Stimulated activated CD4-positive, alpha-beta T cell treated with anti-CD3 and anti-CD28 coated beads, Interleukin-12 subunit alpha, Interleukin-12 subunit beta, amount 100 ng/mL, for 48 hours (primary cell): Measurements from ENCODE around the gene PSMA8.
"Not testable (repeated sequence)": the region's sequence is repeated elsewhere in the genome, so short reads cannot be mapped to it uniquely, and the experiment has no call there.

Experiments
- DNase-seq, 3 donors: peaks; one replicate each; pipeline ENCODE4 v3.0.0-alpha.2; 2020; ENCODE audit warnings: low read depth in 2 of 3, low spot score in 1 of 3

PSMA8 gene

GRCh38 chr18:26133652-26134051, at the start of gene PSMA8:
Gene PSMA8, plus strand, starts transcription at chr18:26133869. Its CDS starts 97 bp downstream, at chr18:26133966.
- DNase-seq: peak; percentile 14 to 28 (median 27)

- no peak for DNase-seq
Measured at GRCh38 chr18:26085056-26085455, 48.6 kb upstream of the PSMA8 start.

- DNase-seq: no peak
Measured at GRCh38 chr18:26086959-26087358, 46.7 kb upstream of the PSMA8 start.

GRCh38 chr18:26088487-26088886, 45.2 kb upstream of the PSMA8 start:
- DNase-seq: no peak

GRCh38 chr18:26089293-26090129, 44.2 kb upstream of the PSMA8 start:
- no peak for DNase-seq

- peak; percentile 80 to 87 (median 83) for DNase-seq
Measured at GRCh38 chr18:26090130-26091046, 43.3 kb upstream of the PSMA8 start, which contains the start of gene SS18. Gene SS18, minus strand, starts transcription at chr18:26090613. Its CDS starts 44 bp downstream, at chr18:26090569.

- DNase-seq: no peak
Measured at GRCh38 chr18:26091047-26091630, 42.5 kb upstream of the PSMA8 start.

- no peak for DNase-seq
Measured at GRCh38 chr18:26096852-26097251, 36.8 kb upstream of the PSMA8 start.

- no peak for DNase-seq
Measured at GRCh38 chr18:26097563-26097962, 36.1 kb upstream of the PSMA8 start.

GRCh38 chr18:26103579-26103978, 30.1 kb upstream of the PSMA8 start:
- peak in 2 of 3 donors; percentile 10 to 50 for DNase-seq

- no peak for DNase-seq
Measured at GRCh38 chr18:26104035-26104434, 29.6 kb upstream of the PSMA8 start.

- DNase-seq: no peak
Measured at GRCh38 chr18:26119246-26119645, 14.4 kb upstream of the PSMA8 start.

- DNase-seq: no peak
Measured at GRCh38 chr18:26121476-26121875, 12.2 kb upstream of the PSMA8 start.

GRCh38 chr18:26121994-26122393, 11.7 kb upstream of the PSMA8 start:
- DNase-seq: not testable (repeated sequence)

GRCh38 chr18:26127786-26128185, 5.9 kb upstream of the PSMA8 start:
- no peak for DNase-seq

GRCh38 chr18:26128192-26128591, 5.5 kb upstream of the PSMA8 start:
- not testable (repeated sequence) for DNase-seq

GRCh38 chr18:26134107-26134506, 438 bp downstream of the PSMA8 start:
- no peak for DNase-seq

- DNase-seq: no peak
Measured at GRCh38 chr18:26135548-26135947, 1.9 kb downstream of the PSMA8 start.

- no peak for DNase-seq
Measured at GRCh38 chr18:26157326-26157725, 23.7 kb downstream of the PSMA8 start.

- no peak for DNase-seq
Measured at GRCh38 chr18:26159353-26159752, 25.7 kb downstream of the PSMA8 start.

GRCh38 chr18:26164571-26164970, 30.9 kb downstream of the PSMA8 start:
- no peak for DNase-seq
